GM12878 (cell line): ENCODE results near the gene WNK1.

Experiments used
- CTCF ChIP-seq, 3 experiments: IDR thresholded peaks in 2 of 3; conservative IDR thresholded peaks in 1 of 3; 2 replicates each; pipeline ENCODE4 v1.5.1; 2011; ENCODE audit warnings: low read depth in 3 of 3, low read length in 3 of 3, mild to moderate bottlenecking in 3 of 3, control low read depth in 2 of 3, moderate library complexity in 2 of 3, inconsistent platforms in 1 of 3, mixed read lengths in 1 of 3; ENCODE audit not compliant: control insufficient read depth in 2 of 3, insufficient read depth in 1 of 3; ENCODE audit errors: extremely low read depth in 1 of 3
- POLR2A ChIP-seq: IDR thresholded peaks from 2 replicates; pipeline ENCODE4 v1.6.1; 2011; ENCODE audit warnings: low read depth, mild to moderate bottlenecking, low read length
- RCOR1 ChIP-seq: conservative IDR thresholded peaks from 2 replicates; pipeline ENCODE4 v1.6.1; 2012; ENCODE audit warnings: low read depth, low read length, improper control_type of control experiment
- ZNF24 ChIP-seq: fragments of 450-650 bp; IDR thresholded peaks from 2 replicates; pipeline ENCODE4 v1.6.1; 2017; ENCODE audit warnings: antibody characterized with exemption, mild to moderate bottlenecking

GRCh38 chr12:867905-868304 is 115.5 kb downstream of the WNK1 start:
- TF ChIP-seq ZNF24 (no peak), POLR2A (no peak), CTCF (IDR thresholded peaks at IDR 0.05 in 2 of 3, conservative IDR thresholded peaks at IDR 0.05 in 1 of 3; ENCODE audit: control insufficient read depth in 2 of 3, extremely low read depth in 1 of 3, insufficient read depth in 1 of 3, low read depth in 3 of 3, low read length in 3 of 3) (no peak), RCOR1 (no peak)
